Smooth muscle cell of the brain vasculature (primary cell): ENCODE measurements around the gene FFAR3.
"Not testable (repeated sequence)": the region's sequence is repeated elsewhere in the genome, so short reads cannot be mapped to it uniquely, and the experiment has no call there.

Experiments used
- DNase-seq: peaks from one replicate; pipeline ENCODE4 v3.0.0-alpha.2; 2012; ENCODE audit warnings: low read depth, low spot score

FFAR3 gene

DNA sequence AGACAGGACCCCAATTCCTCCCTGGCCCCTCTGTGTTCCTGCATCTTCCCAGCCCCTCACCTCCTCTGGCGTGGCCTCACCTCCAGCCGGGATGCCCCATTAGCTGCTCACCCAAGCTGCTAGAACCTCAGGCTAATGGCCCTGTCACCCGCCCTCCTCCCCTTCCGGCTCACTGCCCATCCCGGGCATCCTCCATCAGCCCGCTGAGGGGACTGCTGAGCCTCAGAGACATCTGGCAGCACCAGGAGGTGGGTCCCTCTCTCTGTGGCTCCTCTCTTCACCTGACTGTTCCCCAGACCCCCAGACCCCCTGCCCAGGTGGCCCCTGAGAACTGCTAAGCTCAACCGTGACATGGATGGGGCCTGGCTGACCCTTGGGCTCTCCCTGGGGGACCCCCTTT lies 7.7 kb upstream of the FFAR3 start:
- DNase-seq, result no peak

DNA sequence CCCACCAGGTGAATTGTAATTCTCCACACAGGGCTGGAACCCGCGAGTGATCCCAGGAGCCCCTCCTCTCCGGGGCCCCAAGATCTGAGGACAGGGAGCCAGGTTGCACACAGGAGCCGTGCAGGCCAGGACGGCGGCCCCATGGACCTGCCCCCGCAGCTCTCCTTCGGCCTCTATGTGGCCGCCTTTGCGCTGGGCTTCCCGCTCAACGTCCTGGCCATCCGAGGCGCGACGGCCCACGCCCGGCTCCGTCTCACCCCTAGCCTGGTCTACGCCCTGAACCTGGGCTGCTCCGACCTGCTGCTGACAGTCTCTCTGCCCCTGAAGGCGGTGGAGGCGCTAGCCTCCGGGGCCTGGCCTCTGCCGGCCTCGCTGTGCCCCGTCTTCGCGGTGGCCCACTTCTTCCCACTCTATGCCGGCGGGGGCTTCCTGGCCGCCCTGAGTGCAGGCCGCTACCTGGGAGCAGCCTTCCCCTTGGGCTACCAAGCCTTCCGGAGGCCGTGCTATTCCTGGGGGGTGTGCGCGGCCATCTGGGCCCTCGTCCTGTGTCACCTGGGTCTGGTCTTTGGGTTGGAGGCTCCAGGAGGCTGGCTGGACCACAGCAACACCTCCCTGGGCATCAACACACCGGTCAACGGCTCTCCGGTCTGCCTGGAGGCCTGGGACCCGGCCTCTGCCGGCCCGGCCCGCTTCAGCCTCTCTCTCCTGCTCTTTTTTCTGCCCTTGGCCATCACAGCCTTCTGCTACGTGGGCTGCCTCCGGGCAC lies 6.7 kb upstream of the FFAR3 start:
- DNase-seq, result no peak

DNA sequence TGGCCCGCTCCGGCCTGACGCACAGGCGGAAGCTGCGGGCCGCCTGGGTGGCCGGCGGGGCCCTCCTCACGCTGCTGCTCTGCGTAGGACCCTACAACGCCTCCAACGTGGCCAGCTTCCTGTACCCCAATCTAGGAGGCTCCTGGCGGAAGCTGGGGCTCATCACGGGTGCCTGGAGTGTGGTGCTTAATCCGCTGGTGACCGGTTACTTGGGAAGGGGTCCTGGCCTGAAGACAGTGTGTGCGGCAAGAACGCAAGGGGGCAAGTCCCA lies 6.1 kb upstream of the FFAR3 start:
- DNase-seq, result no peak

DNA sequence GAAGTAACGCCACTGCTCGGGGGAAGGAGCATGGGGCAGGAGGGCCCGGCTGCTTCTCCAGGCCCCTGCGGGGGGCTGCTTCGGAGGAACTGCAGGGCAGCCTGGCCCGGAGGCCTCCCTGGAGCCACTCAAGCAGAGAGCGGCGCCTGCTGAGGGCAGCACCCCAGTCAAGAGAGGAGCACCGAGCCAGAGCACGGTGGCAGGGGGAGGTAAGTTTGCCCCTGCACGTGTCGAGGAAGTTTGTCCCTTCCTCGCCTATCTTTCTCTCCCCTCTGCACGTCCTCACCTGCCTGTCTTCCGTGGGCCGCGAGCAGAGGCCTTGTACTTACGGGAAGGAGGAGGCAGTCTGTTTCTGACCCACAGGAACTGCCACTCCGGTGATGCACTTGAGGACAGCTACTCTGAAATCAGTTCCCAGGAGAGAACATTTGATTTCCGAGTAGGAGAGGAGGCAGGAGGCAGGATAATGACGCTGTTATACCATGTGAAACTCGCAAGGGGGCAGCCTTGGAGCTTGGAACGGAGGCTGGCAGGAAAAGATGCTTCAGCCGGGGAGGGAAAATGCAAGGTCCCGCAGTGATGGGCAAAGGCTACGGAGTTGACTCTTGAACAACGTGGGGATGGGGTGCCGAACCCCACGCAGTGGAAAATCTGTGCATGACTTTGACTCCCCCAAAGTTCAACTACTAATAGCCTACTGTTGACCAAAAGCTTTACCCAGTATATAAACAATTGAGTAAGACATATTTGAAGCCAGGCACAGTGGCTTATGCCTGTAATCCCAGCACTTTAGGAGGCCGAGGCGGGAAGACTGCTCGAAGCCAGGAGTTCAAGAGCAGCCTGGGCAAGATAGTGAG lies 5.6 kb upstream of the FFAR3 start:
- peak; percentile 31 for DNase-seq

DNA sequence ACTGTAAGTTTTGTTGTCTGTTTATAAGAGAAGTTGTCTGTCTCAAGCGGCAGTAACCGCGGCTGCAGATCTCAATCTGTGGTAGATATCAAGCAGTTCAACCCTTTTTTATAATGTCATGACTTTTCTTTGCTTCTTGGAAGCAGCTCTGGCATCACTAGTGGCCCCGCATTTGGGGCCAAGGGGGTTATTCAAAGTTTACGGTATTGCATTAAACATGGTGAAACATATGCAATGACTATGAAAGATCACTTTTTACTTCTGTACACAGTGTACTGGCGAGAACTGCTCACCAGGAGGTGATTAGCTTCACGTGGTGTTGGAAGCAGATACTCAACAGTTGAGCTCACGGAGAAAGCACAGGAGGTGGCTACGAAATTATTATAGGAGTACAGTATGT lies 4.6 kb upstream of the FFAR3 start:
- DNase-seq, result no peak

DNA sequence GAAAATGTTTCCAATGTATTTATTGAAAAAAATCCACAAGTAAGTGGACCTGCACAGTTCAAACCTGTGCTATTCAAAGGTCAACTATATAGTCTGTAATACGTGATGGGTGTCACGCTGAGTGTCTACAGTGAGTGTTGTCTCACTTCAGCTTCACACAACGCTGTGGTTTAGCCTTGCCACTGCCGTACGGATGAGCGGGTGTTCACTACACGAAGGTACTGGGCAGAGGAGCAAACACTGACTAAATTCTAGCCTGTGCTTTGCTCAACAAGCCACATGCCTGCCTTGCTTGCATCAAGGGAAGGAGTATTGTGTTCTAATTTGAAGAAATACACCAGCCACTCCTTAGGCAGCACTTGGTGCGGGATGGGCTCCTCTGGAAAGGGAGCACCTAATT lies 3.4 kb upstream of the FFAR3 start:
- DNase-seq, result no peak

DNA sequence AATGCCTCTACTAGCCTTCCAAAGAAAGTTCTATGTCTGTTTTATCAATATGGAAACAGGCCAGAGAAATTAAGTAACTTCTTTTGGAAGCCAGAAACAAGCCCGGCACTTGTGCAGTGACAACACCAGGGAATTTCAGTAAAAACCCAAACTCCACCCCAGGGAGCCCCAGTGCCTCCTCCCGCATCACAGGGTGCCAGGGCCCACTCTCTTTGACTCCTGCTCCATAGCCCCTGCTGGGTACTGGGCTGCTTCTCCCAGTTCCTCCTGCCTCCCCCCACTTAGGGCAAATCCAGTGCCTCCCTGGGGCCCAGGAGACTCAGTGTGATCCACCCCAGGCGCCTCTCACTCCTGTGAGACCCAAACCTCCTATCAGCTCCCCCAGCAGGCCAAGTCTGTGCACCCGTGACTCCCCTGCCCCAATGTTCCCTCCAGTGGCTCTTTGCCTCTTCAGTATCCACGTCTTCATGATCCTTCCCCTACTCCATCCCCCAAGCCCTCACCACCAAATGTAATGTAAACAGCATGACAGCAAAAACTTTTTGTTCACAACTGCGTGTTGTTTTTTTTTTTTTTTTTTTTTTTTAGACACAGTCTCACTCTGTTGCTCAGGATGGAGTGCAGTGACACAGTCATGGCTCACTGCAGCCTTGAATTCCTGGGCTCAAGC lies 2.3 kb upstream of the FFAR3 start:
- DNase-seq, result no peak

DNA sequence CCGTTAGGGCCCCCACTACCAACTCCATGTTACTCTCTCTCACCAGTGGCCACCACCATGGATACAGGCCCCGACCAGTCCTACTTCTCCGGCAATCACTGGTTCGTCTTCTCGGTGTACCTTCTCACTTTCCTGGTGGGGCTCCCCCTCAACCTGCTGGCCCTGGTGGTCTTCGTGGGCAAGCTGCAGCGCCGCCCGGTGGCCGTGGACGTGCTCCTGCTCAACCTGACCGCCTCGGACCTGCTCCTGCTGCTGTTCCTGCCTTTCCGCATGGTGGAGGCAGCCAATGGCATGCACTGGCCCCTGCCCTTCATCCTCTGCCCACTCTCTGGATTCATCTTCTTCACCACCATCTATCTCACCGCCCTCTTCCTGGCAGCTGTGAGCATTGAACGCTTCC lies 574 bp downstream of the FFAR3 start:
- DNase-seq, result not testable (repeated sequence)

DNA sequence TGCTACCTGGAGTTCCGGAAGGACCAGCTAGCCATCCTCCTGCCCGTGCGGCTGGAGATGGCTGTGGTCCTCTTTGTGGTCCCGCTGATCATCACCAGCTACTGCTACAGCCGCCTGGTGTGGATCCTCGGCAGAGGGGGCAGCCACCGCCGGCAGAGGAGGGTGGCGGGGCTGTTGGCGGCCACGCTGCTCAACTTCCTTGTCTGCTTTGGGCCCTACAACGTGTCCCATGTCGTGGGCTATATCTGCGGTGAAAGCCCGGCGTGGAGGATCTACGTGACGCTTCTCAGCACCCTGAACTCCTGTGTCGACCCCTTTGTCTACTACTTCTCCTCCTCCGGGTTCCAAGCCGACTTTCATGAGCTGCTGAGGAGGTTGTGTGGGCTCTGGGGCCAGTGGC lies 1.1 kb downstream of the FFAR3 start:
- not testable (repeated sequence) for DNase-seq

DNA sequence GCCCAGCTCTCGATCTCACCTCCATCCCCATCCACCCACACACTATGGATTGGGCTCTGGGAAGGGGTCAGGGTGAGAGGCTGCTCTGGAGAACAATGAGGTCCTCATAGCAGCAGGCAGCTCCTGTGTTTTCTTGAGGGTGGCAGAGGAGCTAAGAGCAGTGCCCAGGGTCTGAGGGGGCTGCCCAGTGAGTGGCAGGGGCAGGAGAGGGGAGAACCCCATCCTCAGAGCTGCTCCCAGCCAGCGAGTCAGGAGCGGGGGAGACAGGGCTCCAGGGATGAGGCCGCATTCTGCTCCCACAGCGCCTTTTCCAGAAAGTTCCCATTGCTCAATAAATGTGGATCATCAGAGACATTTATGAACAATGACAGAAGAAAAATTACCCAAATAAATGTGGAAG lies 1.8 kb downstream of the FFAR3 start:
- DNase-seq, result not testable (repeated sequence)

DNA sequence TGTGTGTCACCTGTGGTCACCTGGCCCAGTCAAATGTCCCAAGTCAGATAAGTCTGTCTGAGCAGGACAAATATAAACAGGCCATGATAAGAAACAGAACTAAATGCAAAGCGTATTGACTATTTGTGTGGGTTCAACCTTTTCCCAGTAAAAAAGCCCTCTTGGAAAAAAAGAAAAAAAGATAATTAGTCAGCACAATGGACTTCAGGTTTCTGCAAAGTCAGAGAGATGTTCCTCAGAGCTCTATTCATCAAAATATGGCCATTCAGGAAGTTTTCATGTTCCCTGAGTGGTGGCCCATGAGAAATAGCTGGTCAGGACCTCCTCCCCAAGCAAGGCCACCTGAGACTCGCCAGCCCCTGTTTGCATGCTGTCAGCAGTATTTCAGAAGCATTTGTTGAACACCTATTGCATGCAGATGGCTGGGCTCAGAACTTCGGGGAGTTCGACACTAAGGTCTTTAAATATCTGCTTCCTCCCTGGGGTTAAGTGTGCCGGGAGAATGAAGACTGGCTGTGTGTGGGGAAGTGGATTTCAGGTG lies 2.7 kb downstream of the FFAR3 start:
- no peak for DNase-seq

DNA sequence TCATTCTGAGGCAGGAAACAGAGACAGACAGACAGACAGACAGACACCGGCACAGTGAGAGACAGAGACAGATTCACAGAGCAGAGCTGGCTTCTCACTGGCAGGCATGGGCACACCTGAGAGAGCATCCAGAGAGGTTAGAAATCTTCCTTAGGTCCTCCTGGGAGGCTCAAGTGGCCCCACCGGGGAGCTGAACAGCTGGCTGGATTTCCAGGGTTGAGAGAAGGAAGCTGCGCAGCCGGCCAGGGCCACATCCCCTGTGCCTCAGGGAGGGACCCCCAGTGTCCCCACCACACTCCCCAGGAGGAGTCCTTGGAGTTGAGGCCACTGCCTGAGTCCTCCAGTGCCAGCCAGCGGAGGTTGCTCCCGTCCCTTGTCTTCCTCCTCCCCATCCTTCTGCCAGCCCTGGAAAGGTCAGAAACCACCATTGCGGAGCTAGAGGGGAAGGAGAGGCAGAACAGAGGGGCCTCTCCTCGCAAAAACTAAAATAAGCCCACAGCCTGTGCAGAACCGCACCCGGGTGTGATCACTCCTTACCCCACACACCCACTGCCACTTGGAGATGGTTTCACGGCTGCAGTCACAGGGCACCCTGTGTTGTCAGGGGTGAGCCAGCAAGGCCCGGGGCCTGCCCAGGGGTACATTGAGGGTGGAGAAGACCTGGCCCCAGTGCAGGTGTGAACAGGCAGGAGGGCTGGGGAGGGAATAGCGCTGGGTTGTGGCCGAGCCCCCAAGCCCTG lies 4.2 kb downstream of the FFAR3 start:
- no peak for DNase-seq

DNA sequence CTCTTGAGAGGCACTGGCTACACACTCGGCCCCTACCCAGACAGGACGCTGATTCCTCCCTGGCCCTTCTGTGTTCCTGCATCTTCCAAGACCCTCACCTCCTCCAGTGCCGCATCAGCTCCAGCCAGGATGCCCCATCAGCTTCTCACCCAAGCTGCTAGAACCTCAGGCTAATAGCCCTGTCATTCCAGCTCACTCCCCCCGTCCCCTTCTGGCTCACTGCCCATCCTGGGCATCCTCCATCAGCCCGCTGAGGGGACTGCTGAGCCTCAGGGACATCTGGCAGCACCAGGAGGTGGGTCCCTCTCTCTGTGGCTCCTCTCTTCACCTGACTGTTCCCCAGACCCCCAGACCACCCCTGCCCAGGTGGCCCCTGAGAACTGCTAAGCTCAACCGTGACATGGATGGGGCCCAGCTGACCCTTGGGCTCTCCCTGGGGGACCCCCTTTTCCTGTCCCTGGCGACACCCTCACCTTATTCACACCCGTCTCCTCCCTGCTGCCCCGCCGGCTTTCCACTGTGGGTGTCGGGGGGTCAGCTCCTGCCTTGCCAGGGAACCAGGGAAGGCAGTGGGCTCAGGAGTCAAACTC lies 4.8 kb downstream of the FFAR3 start:
- no peak for DNase-seq

DNA sequence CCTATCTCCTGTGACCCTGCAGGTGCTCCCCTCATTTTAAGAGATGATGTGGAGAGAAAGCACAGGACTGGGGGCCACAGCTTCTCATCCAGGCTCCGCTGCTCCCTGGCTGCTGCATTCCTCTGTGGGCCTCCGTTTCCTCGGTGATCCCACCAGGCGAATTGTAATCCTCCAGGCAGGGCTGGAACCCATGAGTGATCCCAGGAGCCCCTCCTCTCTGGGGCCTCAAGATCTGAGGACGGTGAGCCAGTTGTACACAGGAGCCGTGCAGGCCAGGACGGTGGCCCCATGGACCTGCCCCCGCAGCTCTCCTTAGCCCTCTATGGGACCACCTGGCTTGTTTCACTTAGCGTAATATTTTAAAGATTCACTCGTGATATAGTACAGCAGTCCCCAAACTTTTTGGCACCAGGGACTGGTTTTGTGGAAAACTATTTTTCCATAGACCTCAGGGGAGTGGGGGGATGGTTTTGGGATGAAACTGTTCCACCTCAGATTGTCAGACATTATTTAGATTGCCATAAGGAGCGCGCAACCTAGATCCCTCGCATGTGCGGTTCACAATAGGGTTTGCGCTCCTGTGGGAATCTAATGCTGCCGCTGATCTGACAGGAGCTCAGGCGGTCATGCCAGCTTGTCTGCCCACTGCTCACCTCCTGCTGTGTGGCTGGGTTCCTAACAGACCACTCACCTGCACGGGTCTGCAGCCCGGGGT lies 5.6 kb downstream of the FFAR3 start:
- no peak for DNase-seq

DNA sequence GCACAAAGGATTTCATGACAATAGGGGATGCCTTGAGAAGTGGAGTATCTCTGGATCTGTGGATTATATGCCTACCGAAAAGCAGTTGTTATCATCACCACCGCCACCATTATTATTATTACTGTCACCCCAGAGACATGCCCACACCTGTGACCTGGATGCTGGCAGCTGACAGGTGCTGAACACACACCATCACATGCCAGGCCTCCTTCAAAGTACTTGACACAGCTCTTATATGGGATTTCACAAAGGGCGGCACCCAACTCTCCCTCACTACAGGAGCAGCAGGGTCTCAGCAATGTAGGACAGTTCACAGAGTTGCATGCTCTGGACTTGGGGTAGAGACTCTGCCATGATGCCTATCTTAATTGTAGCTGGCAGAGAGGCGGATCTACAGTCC lies 7.0 kb downstream of the FFAR3 start:
- DNase-seq, result no peak

DNA sequence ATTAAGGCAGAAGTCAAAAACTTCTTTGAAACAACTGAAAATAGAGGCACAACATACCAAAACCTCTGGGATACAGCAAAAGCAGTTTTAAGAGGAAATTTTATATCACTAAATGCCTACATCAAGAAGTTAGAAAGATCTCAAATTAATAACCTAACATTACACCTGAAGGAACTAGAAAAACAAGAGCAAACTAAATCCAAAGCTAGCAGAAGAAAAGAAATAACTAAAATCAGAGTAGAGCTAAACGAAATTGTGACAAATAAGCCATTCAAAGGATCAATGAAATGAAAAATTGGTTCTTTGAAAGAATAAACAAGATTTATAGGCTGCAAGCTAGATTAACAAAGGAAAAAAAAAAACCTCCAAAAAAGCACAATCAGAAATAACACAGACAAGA lies 10.1 kb downstream of the FFAR3 start:
- DNase-seq, result no peak

DNA sequence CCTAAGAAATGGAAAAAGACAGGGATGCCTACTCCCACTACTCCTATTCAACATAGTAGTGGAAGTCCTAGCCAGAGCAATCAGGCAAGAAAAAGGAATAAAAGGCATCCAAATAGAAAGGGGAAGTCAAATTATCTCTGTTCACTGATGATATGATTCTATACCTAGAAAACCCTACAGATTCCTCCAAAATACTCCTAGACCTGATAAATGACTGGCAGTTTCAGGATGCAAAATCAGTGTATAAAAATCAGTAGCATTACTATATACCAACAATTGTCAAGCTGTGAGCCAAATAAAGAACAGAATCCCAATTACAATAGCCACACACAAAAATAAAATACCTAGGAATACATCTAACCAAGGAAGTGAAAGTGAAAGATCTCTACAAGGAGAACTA lies 11.3 kb downstream of the FFAR3 start:
- DNase-seq, result no peak

DNA sequence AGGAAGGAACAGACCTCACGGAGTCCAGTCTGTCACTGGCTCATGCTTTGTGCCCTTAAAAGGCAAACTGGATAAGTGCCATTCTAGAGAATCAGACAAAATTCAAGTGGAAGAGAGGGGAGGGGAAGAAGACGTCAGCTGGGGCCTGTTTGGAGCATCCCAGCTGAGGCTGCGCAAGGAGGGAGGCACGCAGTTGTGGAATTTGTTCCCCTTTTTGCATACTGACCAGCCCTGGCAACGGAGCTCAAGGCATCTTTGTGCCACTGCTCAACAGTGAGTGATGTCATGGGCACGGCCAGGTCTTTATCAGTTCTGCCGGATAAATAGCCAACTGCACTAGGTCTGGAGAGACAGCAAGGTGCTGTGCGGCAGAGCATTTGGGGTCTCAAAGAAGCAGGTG lies 12.5 kb downstream of the FFAR3 start, which contains the start of gene GPR42:
Gene GPR42, plus strand, starts transcription at position 347 of the 400 bp plus-strand sequence. CDS start 292 bp downstream, outside the sequence.
- no peak for DNase-seq

DNA sequence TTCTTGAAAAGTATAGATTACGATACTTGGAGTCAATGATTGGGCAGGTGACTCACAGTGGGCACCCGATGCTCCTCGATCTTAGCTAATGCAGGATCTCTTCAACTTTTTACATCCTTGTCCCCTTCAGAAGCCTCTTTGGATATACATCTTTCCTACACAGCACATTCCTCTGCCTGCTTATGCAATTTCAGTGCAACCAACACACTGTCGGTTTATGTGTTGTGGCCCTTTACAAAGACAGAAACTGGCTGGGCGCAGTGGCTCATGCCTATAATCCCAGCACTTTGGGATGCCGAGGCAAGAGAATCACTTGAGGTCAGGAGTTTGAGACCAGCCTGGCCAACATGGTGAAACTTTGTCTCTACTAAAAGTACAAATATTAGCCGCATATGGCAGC lies 15.2 kb downstream of the FFAR3 start:
- DNase-seq, result no peak

DNA sequence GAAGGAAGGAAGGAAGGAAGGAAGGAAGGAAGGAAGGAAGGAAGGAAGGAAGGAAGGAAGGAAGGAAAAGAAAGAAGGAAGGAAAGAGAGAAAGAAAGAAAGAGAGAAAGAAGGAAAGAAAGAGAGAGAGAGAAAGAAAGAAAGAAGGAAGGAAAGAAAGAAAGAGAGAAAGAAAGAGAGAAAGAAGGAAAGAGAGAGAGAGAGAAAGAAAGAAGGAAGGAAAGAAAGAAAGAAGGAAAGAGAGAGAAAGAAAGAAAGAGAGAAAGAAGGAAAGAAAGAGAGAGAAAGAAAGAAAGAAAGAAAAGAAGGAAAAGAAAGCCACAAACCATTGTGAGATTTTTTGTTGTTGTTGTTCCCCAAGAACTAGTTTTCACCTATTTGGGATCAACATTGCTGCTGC lies 15.8 kb downstream of the FFAR3 start:
- DNase-seq, result not testable (repeated sequence)
